ENCODE data around the gene SPI1.

The SPI1 gene

GRCh38 chr11:47372422-47372821, 5.9 kb downstream of the SPI1 start:
- no peak overlapping the region for H3K27ac ChIP-seq (ENCODE audit: low read depth, low read length)
- TF ChIP-seq CTCF (IDR thresholded peaks at IDR 0.05; ENCODE audit: low read depth, low read length, poor library complexity, severe bottlenecking), result no peak
- TF ChIP-seq EZH2phosphoT487 (IDR thresholded peaks at IDR 0.05; ENCODE audit: borderline replicate concordance, low read length), result no peak
- H3K36me3 ChIP-seq (ENCODE audit: control insufficient read depth, low read length), result peaks cover 69% of the 10 kb centered on the region

GRCh38 chr11:47369676-47370075, 8.7 kb downstream of the SPI1 start:
- Histone ChIP-seq H3K36me3 (ENCODE audit: control insufficient read depth, low read length) (peaks cover 67% of the 10 kb centered on the region), H3K79me2 (ENCODE audit: control insufficient read depth, low read length) (peaks cover 69% of the 10 kb centered on the region), H3K9me2 (replicated peaks; ENCODE audit: control insufficient read depth, low read length) (no peaks in the 10 kb centered on the region), H3K4me3 (ENCODE audit: low read length) (no peak overlapping the region), H3F3A (ENCODE audit: control insufficient read depth, insufficient read depth) (no peaks in the 10 kb centered on the region), H3K4me2 (ENCODE audit: low read length) (no peak overlapping the region), H3K27ac (ENCODE audit: low read depth, low read length) (no peak overlapping the region), H4K20me1 (ENCODE audit: control insufficient read depth, insufficient read depth, low read depth, low read length) (no peaks in the 10 kb centered on the region), H3K27me3 (ENCODE audit: control insufficient read depth, low read length) (no peaks in the 10 kb centered on the region), H3K9me3 (ENCODE audit: control insufficient read depth, insufficient read depth, low read length) (no peaks in the 10 kb centered on the region), H3K4me1 (ENCODE audit: control insufficient read depth, low read length) (peaks cover 21% of the 10 kb centered on the region)
- TF ChIP-seq EZH2phosphoT487 (IDR thresholded peaks at IDR 0.05; ENCODE audit: borderline replicate concordance, low read length) (no peak), CTCF (IDR thresholded peaks at IDR 0.05; ENCODE audit: low read depth, low read length, poor library complexity, severe bottlenecking) (no peak)

More at GRCh38 chr11:47372422-47372821, 5.9 kb downstream of the SPI1 start:
- Histone ChIP-seq H3K9me3 (ENCODE audit: control insufficient read depth, insufficient read depth, low read length) (no peaks in the 10 kb centered on the region), H3K79me2 (ENCODE audit: control insufficient read depth, low read length) (peaks cover 71% of the 10 kb centered on the region), H3K27me3 (ENCODE audit: control insufficient read depth, low read length) (no peaks in the 10 kb centered on the region), H4K20me1 (ENCODE audit: control insufficient read depth, insufficient read depth, low read depth, low read length) (no peaks in the 10 kb centered on the region), H3K9me2 (replicated peaks; ENCODE audit: control insufficient read depth, low read length) (no peaks in the 10 kb centered on the region), H3K4me2 (ENCODE audit: low read length) (no peak overlapping the region), H3K4me1 (ENCODE audit: control insufficient read depth, low read length) (peaks cover 37% of the 10 kb centered on the region), H3F3A (ENCODE audit: control insufficient read depth, insufficient read depth) (no peaks in the 10 kb centered on the region), H3K4me3 (ENCODE audit: low read length) (no peak overlapping the region)

- Histone ChIP-seq H3F3A (ENCODE audit: control insufficient read depth, insufficient read depth) (no peaks in the 10 kb centered on the region), H3K4me3 (ENCODE audit: low read length) (no peak overlapping the region), H3K36me3 (ENCODE audit: control insufficient read depth, low read length) (peaks cover 39% of the 10 kb centered on the region), H4K20me1 (ENCODE audit: control insufficient read depth, insufficient read depth, low read depth, low read length) (no peaks in the 10 kb centered on the region), H3K27me3 (ENCODE audit: control insufficient read depth, low read length) (no peaks in the 10 kb centered on the region), H3K9me2 (replicated peaks; ENCODE audit: control insufficient read depth, low read length) (no peaks in the 10 kb centered on the region), H3K4me1 (ENCODE audit: control insufficient read depth, low read length) (peaks cover 12% of the 10 kb centered on the region), H3K27ac (ENCODE audit: low read depth, low read length) (no peak overlapping the region), H3K4me2 (ENCODE audit: low read length) (no peak overlapping the region), H3K79me2 (ENCODE audit: control insufficient read depth, low read length) (peaks cover 62% of the 10 kb centered on the region), H3K9me3 (ENCODE audit: control insufficient read depth, insufficient read depth, low read length) (no peaks in the 10 kb centered on the region)
- no peak for TF ChIP-seq EZH2phosphoT487 (IDR thresholded peaks at IDR 0.05; ENCODE audit: borderline replicate concordance, low read length)
- no peak for TF ChIP-seq CTCF (IDR thresholded peaks at IDR 0.05; ENCODE audit: low read depth, low read length, poor library complexity, severe bottlenecking)
Observed at GRCh38 chr11:47366020-47366490, 12.3 kb downstream of the SPI1 start.

All from DOHH2 (cell line).